GM21528 (cell line): Measurements from ENCODE around the gene STK4.

Experiments
- ATAC-seq: cut with Tn5 transposase; IDR thresholded peaks from one replicate; pipeline ENCODE4 v1.9.1; 2021; ENCODE audit warnings: mild to moderate bottlenecking, moderate library complexity; ENCODE audit not compliant: unreplicated experiment, low FRiP score

STK4 gene

GRCh38 chr20:44966030-44966961 lies at the start of gene STK4:
STK4 (plus strand) TSS chr20:44966512; CDS start chr20:44966569, 57 bp downstream.
- peak; percentile 62 for ATAC-seq

DNA sequence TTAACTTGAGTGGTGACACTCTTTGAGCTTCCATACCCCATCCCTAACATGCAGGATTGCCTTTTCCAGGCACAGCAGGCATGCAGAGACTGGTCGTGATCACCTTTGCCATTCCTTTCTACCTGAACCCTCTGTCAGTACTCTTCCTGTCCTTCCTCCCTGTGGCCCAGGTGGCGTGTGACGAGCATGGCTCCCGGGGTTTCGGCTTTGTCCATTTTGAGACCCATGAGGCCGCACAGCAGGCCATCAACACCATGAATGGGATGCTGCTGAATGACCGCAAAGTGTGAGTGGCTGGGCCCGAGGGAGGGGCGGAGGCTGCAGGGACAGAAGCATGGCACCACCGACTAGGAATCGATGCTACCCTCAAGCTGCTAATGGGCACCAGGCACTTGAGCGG lies 49.7 kb upstream of the STK4 start:
- no peak for ATAC-seq

DNA sequence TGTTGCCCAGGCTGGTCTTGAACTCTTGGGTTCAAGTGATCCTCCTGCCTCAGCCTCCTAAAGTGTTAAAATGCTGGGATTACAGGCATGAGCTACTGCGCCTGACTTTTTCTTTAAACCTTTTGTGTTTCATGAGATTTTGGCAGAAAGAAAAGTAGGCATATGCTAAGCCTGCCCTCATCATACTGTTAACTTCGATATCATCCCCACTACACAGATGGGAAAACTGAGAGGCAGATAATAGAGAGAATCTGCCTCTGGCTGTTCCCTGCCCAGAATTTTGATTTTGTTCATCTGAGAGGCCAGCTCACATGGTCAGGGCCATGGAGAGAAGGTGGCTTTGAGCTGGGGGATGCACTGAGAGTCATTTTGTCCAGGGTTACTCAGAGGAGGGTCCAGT lies 48.9 kb upstream of the STK4 start:
- no peak for ATAC-seq

- ATAC-seq = no peak
Observed at GRCh38 chr20:44918342-44918741, 48.0 kb upstream of the STK4 start.

GRCh38 chr20:44918761-44919160 lies 47.6 kb upstream of the STK4 start:
- no peak for ATAC-seq

- ATAC-seq = no peak
Observed at GRCh38 chr20:44921447-44921846, 44.9 kb upstream of the STK4 start.

GRCh38 chr20:44924541-44924940 lies 41.8 kb upstream of the STK4 start:
- ATAC-seq = no peak

DNA sequence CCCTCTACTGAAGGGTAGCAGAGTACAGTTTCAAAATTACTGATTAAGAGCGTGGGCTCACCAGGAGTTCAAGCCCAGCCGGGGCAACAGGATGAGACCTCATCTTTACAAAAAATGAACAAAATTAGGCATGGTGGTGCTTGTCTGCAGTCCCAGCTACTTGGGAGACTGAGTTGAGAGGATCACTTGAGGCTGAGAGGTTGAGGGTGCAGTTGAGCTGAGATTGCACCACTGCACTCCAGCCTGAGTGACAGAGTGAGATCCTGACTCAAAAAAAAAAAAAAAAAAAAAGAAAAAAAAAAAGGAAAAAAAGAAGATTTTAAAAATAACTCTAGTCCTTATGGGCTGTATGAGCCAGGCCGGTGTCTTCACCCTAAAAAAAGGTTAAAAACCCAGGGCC lies 37.7 kb upstream of the STK4 start:
- no peak for ATAC-seq

- no peak for ATAC-seq
Observed at GRCh38 chr20:44930517-44931168, 35.7 kb upstream of the STK4 start.

DNA sequence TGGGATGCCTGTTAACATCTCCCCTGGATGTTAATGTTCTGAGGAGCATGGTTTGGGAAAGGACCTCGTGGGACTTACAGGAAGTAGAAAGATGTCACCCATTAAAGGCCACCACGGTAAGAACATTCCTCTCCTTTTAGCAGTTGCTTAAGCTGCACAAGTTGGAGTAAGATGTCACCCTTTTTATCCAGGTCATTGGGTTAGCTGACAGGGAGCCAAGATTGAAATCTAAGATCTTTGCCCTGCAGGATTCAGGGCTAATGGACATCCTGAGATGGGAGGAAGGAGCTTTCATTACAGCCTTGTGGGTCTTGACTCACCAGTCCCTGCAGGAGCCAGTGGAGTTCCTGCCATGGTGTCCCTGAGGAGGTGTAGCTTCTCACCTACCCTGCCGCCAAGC lies 34.4 kb upstream of the STK4 start:
- ATAC-seq = no peak

- ATAC-seq = no peak
Observed at GRCh38 chr20:44932916-44933315, 33.4 kb upstream of the STK4 start.

DNA sequence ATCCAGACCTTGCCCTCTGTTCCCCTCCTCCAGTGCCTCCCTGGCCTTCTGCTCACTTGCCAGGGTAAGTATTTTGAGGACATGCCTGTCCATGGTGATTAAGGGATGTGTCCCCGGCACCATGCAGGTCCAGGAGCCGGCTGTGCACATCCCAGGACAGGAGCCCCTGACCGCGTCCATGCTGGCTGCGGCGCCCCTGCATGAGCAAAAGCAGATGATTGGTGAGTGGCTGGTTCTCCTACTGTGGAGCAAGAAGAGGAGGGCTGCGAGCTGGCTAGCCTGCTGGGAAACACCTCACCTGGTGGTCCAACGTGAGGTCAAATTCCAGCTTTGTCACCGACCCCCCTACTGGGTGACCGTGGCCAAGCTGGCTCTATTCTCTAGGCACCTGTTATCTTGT lies 29.8 kb upstream of the STK4 start:
- ATAC-seq = no peak

- ATAC-seq = no peak
Observed at GRCh38 chr20:44938637-44939036, 27.7 kb upstream of the STK4 start.

GRCh38 chr20:44941120-44941691 lies 25.1 kb upstream of the STK4 start:
- ATAC-seq = no peak

DNA sequence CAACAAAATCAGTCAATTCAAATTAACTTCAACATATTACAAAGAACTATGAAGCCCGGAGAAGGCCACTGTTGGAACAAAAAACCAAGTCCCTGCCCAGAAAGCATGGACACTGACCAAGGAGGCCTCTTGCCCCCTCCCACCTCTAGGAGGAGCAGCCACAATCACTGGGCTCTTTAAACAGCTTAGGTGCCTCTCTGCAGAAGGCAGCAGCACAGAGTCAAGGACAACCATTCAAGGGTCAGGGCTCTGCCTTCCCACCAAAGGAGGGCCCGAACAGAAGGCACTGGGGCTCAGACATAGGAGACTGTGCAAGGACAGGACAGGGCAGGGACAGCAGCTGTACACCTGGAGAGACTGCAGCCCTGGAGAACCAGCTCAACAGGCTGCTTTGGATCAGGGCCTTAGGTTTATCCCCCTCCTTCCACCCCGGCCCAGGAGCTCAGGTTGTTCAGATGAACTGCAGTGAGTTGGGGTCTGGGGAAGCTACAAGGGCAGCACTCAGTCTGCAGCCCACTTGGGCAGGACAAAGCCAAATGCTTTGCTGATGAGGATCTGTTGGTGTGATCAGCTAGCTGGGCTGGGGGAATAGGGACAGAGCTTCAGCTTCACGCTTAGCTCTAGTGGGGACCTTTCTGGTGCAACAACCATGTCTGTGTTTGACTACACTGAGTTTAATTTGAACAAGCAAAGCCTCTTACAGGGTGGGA lies 23.9 kb upstream of the STK4 start:
- ATAC-seq = no peak

GRCh38 chr20:44943828-44944227 lies 22.5 kb upstream of the STK4 start:
- no peak for ATAC-seq

DNA sequence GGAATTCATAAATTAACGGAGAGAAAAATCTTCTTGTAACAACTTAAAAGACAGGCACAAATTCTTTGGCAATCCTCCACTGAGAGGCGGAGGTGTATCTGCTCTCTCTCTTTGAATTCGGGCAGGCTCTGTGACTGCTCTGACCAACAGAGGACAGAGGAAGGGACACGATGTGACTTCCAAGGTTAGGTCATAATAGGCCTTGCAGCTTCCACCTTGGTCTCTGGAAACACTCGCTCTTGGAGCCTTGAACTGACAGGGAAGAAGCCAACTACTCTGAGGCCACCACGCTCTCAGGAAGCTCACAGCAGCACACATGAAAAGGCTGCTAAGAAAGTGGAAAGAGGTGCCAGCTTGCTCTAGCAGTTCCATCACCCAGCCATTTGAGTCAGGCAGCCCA lies 21.1 kb upstream of the STK4 start:
- no peak for ATAC-seq

DNA sequence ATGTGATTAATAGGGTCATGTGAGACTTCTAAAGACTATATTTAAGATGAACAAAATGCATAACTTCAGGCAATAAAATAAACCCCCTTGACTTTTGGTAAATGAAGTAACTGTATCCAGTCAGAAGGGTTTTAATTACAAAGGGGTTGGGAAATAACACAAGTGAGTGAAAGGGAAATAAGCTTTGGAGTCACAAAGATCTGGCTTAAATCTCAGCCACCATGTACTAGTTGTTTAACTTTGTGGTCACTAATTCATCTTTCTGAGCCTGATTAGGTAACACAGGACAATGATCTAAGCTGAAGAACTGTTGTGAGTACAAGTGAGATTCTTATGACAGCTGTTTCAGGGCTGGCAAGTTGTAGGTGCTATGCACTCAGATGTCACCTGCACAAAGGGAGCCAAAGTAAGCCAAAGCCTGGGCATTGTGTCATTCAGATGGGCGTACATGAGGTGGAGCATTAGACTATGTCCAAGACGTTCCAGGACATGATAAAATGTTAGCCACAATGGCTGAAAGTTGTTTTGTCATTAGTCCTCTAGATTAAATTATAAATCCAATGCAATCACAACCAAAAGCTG lies 19.9 kb upstream of the STK4 start:
- no peak for ATAC-seq

- ATAC-seq = no peak
Observed at GRCh38 chr20:44948107-44948506, 18.2 kb upstream of the STK4 start.

DNA sequence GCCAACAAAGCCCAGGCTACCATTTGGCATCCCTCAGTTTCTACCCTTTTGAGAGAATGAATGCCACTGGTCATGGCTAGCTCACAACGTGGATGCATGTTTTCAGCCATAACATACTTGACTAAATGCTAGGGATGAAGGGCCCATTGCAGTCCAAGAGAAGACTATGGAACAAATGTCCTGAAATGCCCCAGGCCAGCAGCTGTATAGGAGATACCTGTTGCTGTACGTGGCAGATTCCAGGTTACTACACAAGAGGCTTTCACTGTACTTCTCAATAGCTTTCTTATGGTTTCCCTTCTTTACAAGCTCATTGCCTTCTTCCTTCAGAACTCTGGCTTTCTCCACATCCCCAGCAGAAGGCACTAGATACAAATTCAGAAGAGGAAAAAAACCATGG lies 17.8 kb upstream of the STK4 start:
- ATAC-seq = no peak

DNA sequence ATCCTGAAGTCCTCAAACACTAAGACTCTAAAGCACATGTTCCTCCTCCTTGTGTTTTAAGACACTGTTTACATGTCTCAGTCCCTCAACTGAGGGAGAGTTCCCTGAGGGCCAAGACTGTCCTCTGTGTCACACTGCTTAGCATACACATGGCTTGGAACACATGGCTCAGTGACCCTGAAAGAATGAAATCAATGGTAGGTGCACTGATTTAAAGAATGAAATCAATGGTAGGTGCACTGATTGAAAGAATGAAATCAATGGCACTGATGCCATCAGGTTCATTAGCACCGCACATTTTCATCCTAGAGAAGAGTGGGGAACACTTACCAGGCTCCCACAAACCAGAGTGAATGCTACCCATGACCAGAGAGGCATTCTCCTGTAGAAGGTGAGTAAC lies 15.9 kb upstream of the STK4 start:
- ATAC-seq = no peak
